H9 (cell line): Measurements from ENCODE around the gene DHCR24. TPM values are rescaled to one million over a fixed set of nuclear protein-coding genes. Genes with fewer than 3 reads are reported as not detected.

Source experiments
- DNase-seq: peaks from one replicate; pipeline ENCODE4 v3.0.0-alpha.2; 2017
- H2AFZ ChIP-seq: one replicate; pipeline ENCODE4 v1.6.1; 2013; ENCODE audit warnings: mild to moderate bottlenecking, low read length, control low read depth, moderate library complexity
- H2AK5ac ChIP-seq: 2 replicates; pipeline ENCODE4 v1.6.1; 2013; ENCODE audit warnings: low read length, control low read depth, mixed read lengths; ENCODE audit not compliant: insufficient read length
- H2BK120ac ChIP-seq: one replicate; pipeline ENCODE4 v1.6.1; 2013; ENCODE audit warnings: low read depth, mild to moderate bottlenecking, low read length, control low read depth, inconsistent platforms; ENCODE audit not compliant: poor library complexity, severe bottlenecking
- H2BK12ac ChIP-seq: 2 replicates; pipeline ENCODE4 v1.6.1; 2013; ENCODE audit warnings: low read length, control low read depth, mixed read lengths, low read depth; ENCODE audit not compliant: insufficient read length
- H2BK15ac ChIP-seq: 2 replicates; pipeline ENCODE4 v1.6.1; 2013; ENCODE audit warnings: low read depth, low read length, control low read depth
- H2BK20ac ChIP-seq: one replicate; pipeline ENCODE4 v1.6.1; 2013; ENCODE audit warnings: low read depth, mild to moderate bottlenecking, low read length, control low read depth, inconsistent platforms; ENCODE audit not compliant: poor library complexity, severe bottlenecking
- H2BK5ac ChIP-seq: 2 replicates; pipeline ENCODE4 v1.6.1; 2013; ENCODE audit warnings: low read length, control low read depth, mixed read lengths; ENCODE audit not compliant: insufficient read length
- H3K14ac ChIP-seq: 2 replicates; pipeline ENCODE4 v1.6.1; 2013; ENCODE audit warnings: low read length, control low read depth; ENCODE audit not compliant: insufficient read depth
- H3K18ac ChIP-seq: 2 replicates; pipeline ENCODE4 v1.6.1; 2013; ENCODE audit warnings: low read depth, mild to moderate bottlenecking, mixed read lengths, low read length, control low read depth; ENCODE audit not compliant: insufficient read length
- H3K23ac ChIP-seq: 2 replicates; pipeline ENCODE4 v1.6.1; 2013; ENCODE audit warnings: low read length, control low read depth, mixed read lengths, low read depth; ENCODE audit not compliant: insufficient read length
- H3K23me2 ChIP-seq: 2 replicates; pipeline ENCODE4 v1.6.1; 2013; ENCODE audit warnings: low read depth, mild to moderate bottlenecking, mixed read lengths, low read length, control low read depth; ENCODE audit not compliant: insufficient read length, poor library complexity, severe bottlenecking
- H3K27ac ChIP-seq: 2 replicates; pipeline ENCODE4 v1.5.1; 2013; ENCODE audit warnings: low read length, control low read depth, mixed read lengths, low read depth; ENCODE audit not compliant: insufficient read length
- H3K27me3 ChIP-seq: 2 replicates; pipeline ENCODE4 v1.6.1; 2013; ENCODE audit warnings: low read length, control low read depth, inconsistent platforms; ENCODE audit not compliant: insufficient read depth
- H3K4ac ChIP-seq: 2 replicates; pipeline ENCODE4 v1.6.1; 2013; ENCODE audit warnings: low read depth, mild to moderate bottlenecking, control low read depth, inconsistent platforms, low read length, moderate library complexity
- H3K4me1 ChIP-seq: 2 replicates; pipeline ENCODE4 v1.6.1; 2013; ENCODE audit warnings: low read length, control low read depth, inconsistent platforms; ENCODE audit not compliant: insufficient read depth
- H3K4me2 ChIP-seq: 2 replicates; pipeline ENCODE4 v1.6.1; 2013; ENCODE audit warnings: low read length, control low read depth, mixed read lengths; ENCODE audit not compliant: insufficient read length, insufficient read depth
- H3K56ac ChIP-seq: 2 replicates; pipeline ENCODE4 v1.6.1; 2013; ENCODE audit warnings: low read depth, mild to moderate bottlenecking, mixed read lengths, low read length, control low read depth; ENCODE audit not compliant: insufficient read length
- H3K79me1 ChIP-seq: 2 replicates; pipeline ENCODE4 v1.6.1; 2013; ENCODE audit warnings: low read depth, mild to moderate bottlenecking, moderate library complexity, low read length, control low read depth, inconsistent platforms; ENCODE audit not compliant: insufficient read depth, poor library complexity, severe bottlenecking
- H3K79me2 ChIP-seq: 2 replicates; pipeline ENCODE4 v1.6.1; 2013; ENCODE audit warnings: low read length, control low read depth, inconsistent platforms; ENCODE audit not compliant: insufficient read depth
- H3K9ac ChIP-seq: 2 replicates; pipeline ENCODE4 v1.6.1; 2013; ENCODE audit warnings: low read length, control low read depth, mixed read lengths; ENCODE audit not compliant: insufficient read length; ENCODE audit errors: extremely low read depth
- H3K9me3 ChIP-seq: one replicate; pipeline ENCODE4 v1.6.1; 2013; ENCODE audit warnings: low read depth, low read length, inconsistent platforms; ENCODE audit not compliant: control insufficient read depth
- H3T11ph ChIP-seq: one replicate; pipeline ENCODE4 v1.6.1; 2013; ENCODE audit warnings: mild to moderate bottlenecking, low read length, control low read depth, inconsistent platforms
- H4K20me1 ChIP-seq: one replicate; pipeline ENCODE4 v1.6.1; 2013; ENCODE audit not compliant: control insufficient read depth, insufficient read length, insufficient read depth
- H4K5ac ChIP-seq: 2 replicates; pipeline ENCODE4 v1.6.1; 2013; ENCODE audit warnings: low read depth, mild to moderate bottlenecking, mixed read lengths, low read length, control low read depth; ENCODE audit not compliant: insufficient read length
- H4K8ac ChIP-seq: replicated peaks from 2 replicates; pipeline ENCODE4 v1.6.1; 2013; ENCODE audit warnings: low read length, control low read depth, mixed read lengths, low read depth; ENCODE audit not compliant: insufficient read length
- H4K91ac ChIP-seq: 2 replicates; pipeline ENCODE4 v1.6.1; 2013; ENCODE audit warnings: low read depth, mild to moderate bottlenecking, moderate library complexity, mixed read lengths, low read length, control low read depth; ENCODE audit not compliant: insufficient read length
- H3K27ac Mint-ChIP-seq, 3 experiments: 2 replicates in 2 of 3; 3 replicates in 1 of 3; pipeline ENCODE4 v1.8.0; 2020 to 2021; ENCODE audit warnings: mixed read lengths in 3 of 3, mild to moderate bottlenecking in 1 of 3, moderate library complexity in 1 of 3
- H3K27me3 Mint-ChIP-seq: 2 replicates; pipeline ENCODE4 v1.8.0; 2021; ENCODE audit warnings: low read depth, mild to moderate bottlenecking, moderate library complexity, mixed read lengths
- H3K36me3 Mint-ChIP-seq, 3 experiments: 2 replicates in 2 of 3; 3 replicates in 1 of 3; pipeline ENCODE4 v1.8.0; 2020 to 2021; ENCODE audit warnings: low read depth in 3 of 3, mixed read lengths in 3 of 3; ENCODE audit not compliant: insufficient read depth in 1 of 3
- H3K4me1 Mint-ChIP-seq, 2 experiments: 2 replicates each; pipeline ENCODE4 v1.8.0; 2020; ENCODE audit warnings: mixed read lengths in 2 of 2
- H3K4me3 Mint-ChIP-seq, 2 experiments: 2 replicates in 1 of 2; 3 replicates in 1 of 2; pipeline ENCODE4 v1.8.0; 2020 to 2021; ENCODE audit warnings: mild to moderate bottlenecking in 2 of 2, mixed read lengths in 2 of 2, moderate library complexity in 1 of 2
- H3K9me3 Mint-ChIP-seq, 2 experiments: 2 replicates in 1 of 2; 3 replicates in 1 of 2; pipeline ENCODE4 v1.8.0; 2020; ENCODE audit warnings: mild to moderate bottlenecking in 2 of 2, mixed read lengths in 2 of 2, moderate library complexity in 1 of 2
- WGBS: extraction: QIAGEN DNeasy Blood & Tissue Kit; methylation state at CpG from one replicate; pipeline ENCODE4 v1.1.7; 2013; ENCODE audit warnings: missing lambda C conversion rate, low lambda C conversion rate, mixed read lengths; ENCODE audit not compliant: insufficient read length; ENCODE audit errors: extremely low coverage; 5-methylcytosine and 5-hydroxymethylcytosine counted together
- total RNA-seq: library from RNA; stranded (reverse); gene quantifications from 2 replicates; pipeline ENCODE4 v1.2.1, GENCODE V29; 2021
- TF ChIP-seq, protein P1 (sequence below): fragments of 200-600 bp; sonication (generic); conservative IDR thresholded peaks from 3 replicates; pipeline ENCODE4 v1.8.0; 2021; ENCODE audit warnings: antibody characterized with exemption, mild to moderate bottlenecking

The DHCR24 gene
- total RNA-seq, 1 experiment from 2014 or later, result 318 TPM

DNA sequence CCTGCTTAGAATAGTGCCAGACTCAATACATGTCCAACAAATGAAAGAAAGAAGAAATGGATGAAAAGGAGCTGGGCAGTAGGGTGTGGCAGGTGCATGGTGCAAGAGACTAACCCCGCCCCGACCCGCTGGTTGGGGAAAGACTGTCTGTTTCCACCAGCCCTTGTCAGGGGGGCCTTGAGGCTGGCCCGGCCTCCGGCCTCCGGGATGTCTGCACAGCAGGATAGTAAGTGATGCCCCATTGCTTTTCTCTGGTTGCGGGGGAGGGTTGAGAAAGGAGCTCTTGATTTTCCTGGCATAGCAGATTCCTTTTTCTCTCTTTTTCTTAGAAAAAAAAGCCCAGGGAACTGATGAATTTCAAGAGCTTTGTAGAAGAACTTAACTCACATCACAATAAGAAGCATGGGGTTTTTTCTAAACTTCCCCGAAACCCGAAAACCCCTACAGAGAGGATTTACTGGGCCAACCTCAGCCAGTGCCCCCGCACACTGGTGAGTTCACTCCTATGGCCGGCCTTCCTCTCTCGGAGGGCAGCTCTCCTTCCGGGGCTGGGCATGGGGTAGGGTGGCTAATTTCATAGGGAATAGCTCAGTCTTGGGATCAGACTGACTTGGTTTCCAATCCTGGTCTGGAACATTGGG, 73.4 kb downstream of the DHCR24 start:
- Histone ChIP-seq H2BK120ac (no peak overlapping the region), H4K5ac (no peak overlapping the region), H3K4ac (no peak overlapping the region), H3K18ac (no peak overlapping the region), H3K79me1 (no peaks in the 10 kb centered on the region), H3K27me3 (no peaks in the 10 kb centered on the region), H4K91ac (no peak overlapping the region), H4K20me1 (no peaks in the 10 kb centered on the region), H4K8ac (no peak overlapping the region), H3K4me2 (no peak overlapping the region), H2AFZ (no peak overlapping the region), H3K56ac (no peak overlapping the region), H3K9me3 (no peaks in the 10 kb centered on the region), H3K4me1 (peaks cover 6% of the 10 kb centered on the region; the same call in 1 of the 2 replicates), H2BK20ac (no peak overlapping the region), H2AK5ac (no peak overlapping the region), H3K79me2 (no peaks in the 10 kb centered on the region), H3T11ph (no peak overlapping the region), H3K23ac (no peak overlapping the region), H3K23me2 (no peaks in the 10 kb centered on the region), H2BK15ac (no peak overlapping the region), H2BK12ac (no peak overlapping the region), H2BK5ac (no peak overlapping the region), H3K27ac (no peak overlapping the region), H3K9ac (no peak overlapping the region), H3K14ac (no peak overlapping the region)
- H3K27ac Mint-ChIP-seq, result peak overlapping the region; percentile 16 to 84 (median 73); a peak in 6 of 7 replicates
- no peaks in the 10 kb centered on the region for H3K36me3 Mint-ChIP-seq
- peaks cover 40% of the 10 kb centered on the region for H3K27me3 Mint-ChIP-seq
- TF ChIP-seq, protein P1, sequence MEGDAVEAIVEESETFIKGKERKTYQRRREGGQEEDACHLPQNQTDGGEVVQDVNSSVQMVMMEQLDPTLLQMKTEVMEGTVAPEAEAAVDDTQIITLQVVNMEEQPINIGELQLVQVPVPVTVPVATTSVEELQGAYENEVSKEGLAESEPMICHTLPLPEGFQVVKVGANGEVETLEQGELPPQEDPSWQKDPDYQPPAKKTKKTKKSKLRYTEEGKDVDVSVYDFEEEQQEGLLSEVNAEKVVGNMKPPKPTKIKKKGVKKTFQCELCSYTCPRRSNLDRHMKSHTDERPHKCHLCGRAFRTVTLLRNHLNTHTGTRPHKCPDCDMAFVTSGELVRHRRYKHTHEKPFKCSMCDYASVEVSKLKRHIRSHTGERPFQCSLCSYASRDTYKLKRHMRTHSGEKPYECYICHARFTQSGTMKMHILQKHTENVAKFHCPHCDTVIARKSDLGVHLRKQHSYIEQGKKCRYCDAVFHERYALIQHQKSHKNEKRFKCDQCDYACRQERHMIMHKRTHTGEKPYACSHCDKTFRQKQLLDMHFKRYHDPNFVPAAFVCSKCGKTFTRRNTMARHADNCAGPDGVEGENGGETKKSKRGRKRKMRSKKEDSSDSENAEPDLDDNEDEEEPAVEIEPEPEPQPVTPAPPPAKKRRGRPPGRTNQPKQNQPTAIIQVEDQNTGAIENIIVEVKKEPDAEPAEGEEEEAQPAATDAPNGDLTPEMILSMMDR, result no peak
- WGBS, result no CpG with 5 or more reads among the region's 13 CpGs
- H3K4me3 Mint-ChIP-seq, result peak overlapping the region; percentile 16 to 60; a peak in 3 of 5 replicates
- DNase-seq, result peak; percentile 60
- no peaks in the 10 kb centered on the region for H3K9me3 Mint-ChIP-seq
- H3K4me1 Mint-ChIP-seq, result peaks cover 46 to 48% of the 10 kb centered on the region in 2 experiments
